IMR-90 (cell line): ENCODE results near the gene KIRREL1. TPM values are rescaled to one million over a fixed set of nuclear protein-coding genes. Genes with fewer than 3 reads are reported as not detected.
A peak's percentile ranks its signal among the peaks of the same experiment; 100 is the strongest.

ENCODE experiments used
- ATAC-seq: fragments of 200-7000 bp; cut with Tn5 transposase; 2 replicates; pipeline ENCODE4 v1.9.1; 2020; ENCODE audit warnings: low read depth, mild to moderate bottlenecking, moderate library complexity
- BruUV-seq: library from RNA; stranded (reverse); fragments of 400-500 nt; replicated peaks from 2 replicates; lab custom pipeline; 2021; lab: Mats Ljungman, UMichigan
- CTCF ChIA-PET: fragments of 300-600 bp; formaldehyde crosslinking; extraction: SDS; loops from one replicate; lab custom pipeline; 2021; ENCODE audit warnings: antibody characterized with exemption; lab: Yijun Ruan, JAX
- POLR2A ChIA-PET: fragments of 300-600 bp; sonication (Branson Sonifier 250); formaldehyde crosslinking; loops from one replicate; lab custom pipeline; 2022; ENCODE audit warnings: antibody characterized with exemption; ENCODE audit not compliant: unreplicated experiment; lab: Charles Lee
- DNase-seq: peaks from one replicate; pipeline ENCODE4 v3.0.0; 2013
- H2AFZ ChIP-seq: replicated peaks from 2 replicates; pipeline ENCODE3; 2013; ENCODE audit warnings: low read length, mild to moderate bottlenecking; ENCODE audit not compliant: poor library complexity
- H2AK5ac ChIP-seq: 2 replicates; pipeline ENCODE4 v1.6.1; 2013; ENCODE audit warnings: low read depth, low read length, inconsistent platforms
- H2AK9ac ChIP-seq: replicated peaks from 2 replicates; pipeline ENCODE3; 2013; ENCODE audit warnings: mild to moderate bottlenecking, low read depth, low read length, moderate library complexity; ENCODE audit not compliant: poor library complexity
- H2BK120ac ChIP-seq: 2 replicates; pipeline ENCODE4 v1.6.1; 2013; ENCODE audit warnings: low read depth, low read length, inconsistent platforms
- H2BK15ac ChIP-seq: 3 replicates; pipeline ENCODE4 v1.6.1; 2013; ENCODE audit warnings: low read depth, low read length, inconsistent platforms
- H2BK20ac ChIP-seq: 2 replicates; pipeline ENCODE4 v1.6.1; 2013; ENCODE audit warnings: low read depth, mild to moderate bottlenecking, inconsistent platforms, low read length, moderate library complexity
- H2BK5ac ChIP-seq: 2 replicates; pipeline ENCODE4 v1.6.1; 2013; ENCODE audit warnings: mild to moderate bottlenecking, low read depth, low read length, inconsistent platforms; ENCODE audit not compliant: poor library complexity, severe bottlenecking
- H3K14ac ChIP-seq: replicated peaks from 2 replicates; pipeline ENCODE4 v1.6.1; 2013; ENCODE audit warnings: low read depth, low read length, inconsistent platforms
- H3K18ac ChIP-seq: 2 replicates; pipeline ENCODE4 v1.6.1; 2013; ENCODE audit warnings: low read depth, low read length, control low read depth
- H3K23ac ChIP-seq: 2 replicates; pipeline ENCODE4 v1.6.1; 2013; ENCODE audit warnings: low read depth, low read length, inconsistent platforms
- H3K27ac ChIP-seq: 2 replicates; pipeline ENCODE4 v1.5.1; 2013; ENCODE audit warnings: mild to moderate bottlenecking, control low read depth, low read length; ENCODE audit not compliant: insufficient read depth
- H3K27me3 ChIP-seq: 2 replicates; pipeline ENCODE4 v1.6.1; 2013; ENCODE audit warnings: low read length; ENCODE audit not compliant: control insufficient read depth, insufficient read depth
- H3K36me3 ChIP-seq: 2 replicates; pipeline ENCODE4 v1.6.1; 2013; ENCODE audit warnings: low read length, mixed read lengths; ENCODE audit not compliant: control insufficient read depth, insufficient read depth
- H3K4ac ChIP-seq: 2 replicates; pipeline ENCODE4 v1.6.1; 2013; ENCODE audit warnings: low read depth, low read length, inconsistent platforms
- H3K4me1 ChIP-seq: 2 replicates; pipeline ENCODE4 v1.6.1; 2013; ENCODE audit warnings: low read length, mixed read lengths; ENCODE audit not compliant: control insufficient read depth, insufficient read depth
- H3K4me2 ChIP-seq: 2 replicates; pipeline ENCODE4 v1.6.1; 2013; ENCODE audit warnings: low read depth, mild to moderate bottlenecking, control low read depth, low read length, moderate library complexity
- H3K4me3 ChIP-seq: 2 replicates; pipeline ENCODE4 v1.5.1; 2013; ENCODE audit warnings: low read depth, mild to moderate bottlenecking, control low read depth, low read length, moderate library complexity; ENCODE audit not compliant: insufficient read depth
- H3K56ac ChIP-seq: 2 replicates; pipeline ENCODE4 v1.6.1; 2013; ENCODE audit warnings: low read length, inconsistent platforms; ENCODE audit not compliant: insufficient read depth; ENCODE audit errors: extremely low read depth
- H3K79me1 ChIP-seq, 2 experiments: 2 replicates each; pipeline ENCODE4 v1.6.1; 2013; ENCODE audit warnings: low read length in 2 of 2, inconsistent platforms in 1 of 2, low read depth in 1 of 2
- H3K9ac ChIP-seq: 2 replicates; pipeline ENCODE4 v1.6.1; 2013; ENCODE audit warnings: low read depth, low read length, control low read depth
- H3K9me1 ChIP-seq: 2 replicates; pipeline ENCODE4 v1.6.1; 2013; ENCODE audit warnings: low read length, inconsistent platforms; ENCODE audit not compliant: insufficient read depth
- H3K9me3 ChIP-seq: 2 replicates; pipeline ENCODE4 v1.6.1; 2013; ENCODE audit warnings: low read length; ENCODE audit not compliant: control insufficient read depth, insufficient read depth
- H4K20me1 ChIP-seq: 2 replicates; pipeline ENCODE4 v1.6.1; 2013; ENCODE audit warnings: low read length, inconsistent platforms; ENCODE audit not compliant: insufficient read depth
- H4K5ac ChIP-seq: 2 replicates; pipeline ENCODE4 v1.6.1; 2013; ENCODE audit warnings: mild to moderate bottlenecking, low read depth, low read length, control low read depth
- H4K8ac ChIP-seq, 2 experiments: 2 replicates each; pipeline ENCODE4 v1.6.1; 2013; ENCODE audit warnings: low read depth in 2 of 2, low read length in 2 of 2, control low read depth in 1 of 2, inconsistent platforms in 1 of 2
- H4K91ac ChIP-seq: 2 replicates; pipeline ENCODE4 v1.6.1; 2013; ENCODE audit warnings: low read depth, low read length, inconsistent platforms; ENCODE audit not compliant: insufficient read depth
- CHD1 ChIP-seq: IDR thresholded peaks from 2 replicates; pipeline ENCODE4 v1.6.1; 2012; ENCODE audit warnings: low read depth, low read length, improper control_type of control experiment
- ELK1 ChIP-seq: fragments of 150-350 bp; IDR thresholded peaks from 2 replicates; pipeline ENCODE4 v1.6.1; 2016; ENCODE audit warnings: low read depth, mild to moderate bottlenecking, low read length, moderate library complexity, borderline replicate concordance
- FOS ChIP-seq: fragments of 150-350 bp; IDR thresholded peaks from 2 replicates; pipeline ENCODE4 v1.6.1; 2016; ENCODE audit warnings: low read depth, low read length
- MAZ ChIP-seq: IDR thresholded peaks from 2 replicates; pipeline ENCODE4 v1.6.1; 2012; ENCODE audit warnings: low read depth, mild to moderate bottlenecking, low read length, improper control_type of control experiment, moderate library complexity, borderline replicate concordance
- MXI1 ChIP-seq: IDR thresholded peaks from 2 replicates; pipeline ENCODE4 v1.6.1; 2012; ENCODE audit warnings: low read depth, mild to moderate bottlenecking, low read length, moderate library complexity, borderline replicate concordance
- POLR2A ChIP-seq: IDR thresholded peaks from 2 replicates; pipeline ENCODE4 v1.6.1; 2012; ENCODE audit warnings: mild to moderate bottlenecking, low read depth, low read length
- RFX5 ChIP-seq: IDR thresholded peaks from 2 replicates; pipeline ENCODE4 v1.8.0; 2012; ENCODE audit warnings: low read depth, mild to moderate bottlenecking, low read length, moderate library complexity
- WGBS, 2 experiments: methylation state at CpG; one replicate each; pipeline versions ENCODE4 v1.1.5 to v1.1.7; 2013; ENCODE audit warnings: missing lambda C conversion rate in 2 of 2; ENCODE audit not compliant: insufficient read length in 1 of 2; ENCODE audit errors: extremely low coverage in 2 of 2; 5-methylcytosine and 5-hydroxymethylcytosine counted together
- dilution Hi-C: fragments of 300-500 bp; cut with HindIII; formaldehyde crosslinking; loops from one replicate; pipeline ENCODE4 v1.14.3; 2018; ENCODE audit warnings: low sequenced_read_pairs; ENCODE audit not compliant: unreplicated experiment
- in situ Hi-C: fragments of 300-500 bp; cut with MboI; formaldehyde crosslinking; loops from 3 replicates; pipeline ENCODE4 v1.14.3; 2019; ENCODE audit warnings: low sequenced_read_pairs, inconsistent platforms, mixed read lengths
- intact Hi-C: fragments of 100-400 bp; cut with micrococcal nuclease; formaldehyde crosslinking; loops from 2 replicates; pipeline ENCODE4 v1.10.0; 2022
- polyA plus RNA-seq, 3 experiments: library from polyadenylated mRNA; depleted of rRNA; stranded (reverse); fragments of >200 nt; gene quantifications; 2 replicates each; pipeline ENCODE4 v1.2.3, GENCODE V29; 2012; ENCODE audit warnings: low replicate concordance in 1 of 3
- total RNA-seq: library from RNA; depleted of rRNA; stranded (reverse); fragments of >200 nt; gene quantifications from 2 replicates; pipeline ENCODE4 v1.2.3, GENCODE V29; 2012

Gene KIRREL1
- total and polyA plus RNA-seq, 2 of the 4 experiments (the other 2 are of a cell fraction), result 58.1 to 64.7 TPM

- H3K9me1 ChIP-seq, result 0 out of 2 replicates have a peak, but pooled peaks cover 2% of the 10 kb centered on the region
- no peak overlapping the region for H4K8ac ChIP-seq
- no peaks in the 10 kb centered on the region for H3K36me3 ChIP-seq
- H2BK120ac ChIP-seq, result no peak overlapping the region
- H3K14ac ChIP-seq, result no peak overlapping the region
- H3K23ac ChIP-seq, result no peak overlapping the region; the same call in 1 of the 2 replicates
- dilution Hi-C loops (loop anchor here (25.0 kb wide), 1 partner anchor 175 kb away; a partner anchor contains a TSS), in situ Hi-C loops (loop anchor here (5.0 to 10.0 kb wide), 3 partner anchors 160 to 1123 kb away; partner anchors contain the start of gene IFI16), intact Hi-C loops (loop anchor here (2.0 to 10.0 kb wide), 3 partner anchors 563 to 1110 kb away; no protein-coding TSS in a partner anchor)
- H3K4ac ChIP-seq, result no peak overlapping the region
- H3K79me1 ChIP-seq, result no peaks in the 10 kb centered on the region
- no peak overlapping the region for H2AK5ac ChIP-seq
- no peak overlapping the region for H3K56ac ChIP-seq
- TF ChIP-seq MXI1 (no peak), CHD1 (no peak), FOS (peak; percentile 64), ELK1 (no peak), RFX5 (no peak), MAZ (no peak), POLR2A (no peak)
- H3K27ac ChIP-seq, result no peak overlapping the region
- H3K4me1 ChIP-seq, result peaks cover 7% of the 10 kb centered on the region
- no peak overlapping the region; the same call in 1 of the 2 replicates for H2BK20ac ChIP-seq
- no peak overlapping the region for H3K9ac ChIP-seq
- WGBS, 2 experiments, result 90% methylated on average over 2 of the region's 11 CpGs; no CpG with 5 or more reads in 1 of the 2 experiments
- no peak overlapping the region for H2BK5ac ChIP-seq
- no peak overlapping the region for H2BK15ac ChIP-seq
- H3K9me3 ChIP-seq, result no peaks in the 10 kb centered on the region
- no peak overlapping the region for H2AK9ac ChIP-seq
- ChIA-PET POLR2A (no interaction called here), CTCF (interaction anchor here (2.8 to 5.2 kb wide), 2 partner anchors 157 to 163 kb away, joined by 22 to 47 read pairs; no protein-coding TSS in a partner anchor)
- peak; percentile 58 for ATAC-seq
- no peak overlapping the region for H2AFZ ChIP-seq
- no peak overlapping the region for H4K91ac ChIP-seq
- peaks cover 25% of the 10 kb centered on the region for H3K27me3 ChIP-seq
- no peak overlapping the region for H4K5ac ChIP-seq
- H4K20me1 ChIP-seq, result no peaks in the 10 kb centered on the region
- peak; percentile 69 for DNase-seq
- no TSS peak for BruUV-seq
- H3K4me2 ChIP-seq, result peak overlapping the region; percentile 25
- H3K4me3 ChIP-seq, result no peak overlapping the region
- no peak overlapping the region for H3K18ac ChIP-seq
Measured at GRCh38 chr1:157961805-157962762, 31.4 kb upstream of the KIRREL1 start.
